ENCODE data around the gene CACNA1F. TPM values are rescaled to one million over a fixed set of nuclear protein-coding genes. Genes with fewer than 3 reads are reported as not detected.
"Not testable (repeated sequence)": the region's sequence is repeated elsewhere in the genome, so short reads cannot be mapped to it uniquely, and the experiment has no call there.

CACNA1F gene
- total RNA-seq, 1 experiment from 2014 or later: not detected

GRCh38 chrX:49176421-49177326 is 56.5 kb downstream of the CACNA1F start:
- peak; percentile 46 for DNase-seq (ENCODE audit: low read depth)

GRCh38 chrX:49175435-49176274 is 57.5 kb downstream of the CACNA1F start:
- DNase-seq (ENCODE audit: low read depth): no peak

- no peak for DNase-seq (ENCODE audit: low read depth)
Observed at GRCh38 chrX:49174723-49175122, 58.4 kb downstream of the CACNA1F start.

- DNase-seq (ENCODE audit: low read depth): not testable (repeated sequence)
Observed at GRCh38 chrX:49173544-49173943, 59.6 kb downstream of the CACNA1F start.

- DNase-seq (ENCODE audit: low read depth): peak; percentile 88
Observed at GRCh38 chrX:49172280-49172780, 60.8 kb downstream of the CACNA1F start.

- peak; percentile 87 for DNase-seq (ENCODE audit: low read depth)
Observed at GRCh38 chrX:49171752-49172279, 61.3 kb downstream of the CACNA1F start, which contains the start of gene PLP2. Gene PLP2 (plus strand): TSS chrX:49171898. CDS start chrX:49172001, 103 bp downstream.

GRCh38 chrX:49167740-49168108 is 65.4 kb downstream of the CACNA1F start:
- no peak for DNase-seq (ENCODE audit: low read depth)

- DNase-seq (ENCODE audit: low read depth): peak; percentile 96
Observed at GRCh38 chrX:49166914-49167739, 66.0 kb downstream of the CACNA1F start.

- peak; percentile 76 for DNase-seq (ENCODE audit: low read depth)
Observed at GRCh38 chrX:49165901-49166881, 66.9 kb downstream of the CACNA1F start.

- no peak for DNase-seq (ENCODE audit: low read depth)
Observed at GRCh38 chrX:49164589-49165360, 68.4 kb downstream of the CACNA1F start.

GRCh38 chrX:49163555-49164419 is 69.4 kb downstream of the CACNA1F start:
- DNase-seq (ENCODE audit: low read depth): peak; percentile 87

- DNase-seq (ENCODE audit: low read depth): no peak
Observed at GRCh38 chrX:49162620-49163019, 70.5 kb downstream of the CACNA1F start, which contains the start of gene MAGIX. Gene MAGIX (plus strand): TSS chrX:49162758. CDS start chrX:49162890, 132 bp downstream.

GRCh38 chrX:49161632-49162031 is 71.5 kb downstream of the CACNA1F start:
- no peak for DNase-seq (ENCODE audit: low read depth)

- DNase-seq (ENCODE audit: low read depth): no peak
Observed at GRCh38 chrX:49160908-49161307, 72.2 kb downstream of the CACNA1F start.

GRCh38 chrX:49157194-49157593 is 75.9 kb downstream of the CACNA1F start:
- DNase-seq (ENCODE audit: low read depth): no peak

- peak; percentile 94 for DNase-seq (ENCODE audit: low read depth)
Observed at GRCh38 chrX:49155900-49156837, 77.0 kb downstream of the CACNA1F start.
